NCI-H345 treated with DMSO at 0.1 percent for 48 hours (cell line): ENCODE results near the gene AADAC.
"Not testable (repeated sequence)": the region's sequence is repeated elsewhere in the genome, so short reads cannot be mapped to it uniquely, and the experiment has no call there.

Experiments used
- DNase-seq: peaks from one replicate; lab custom pipeline; 2025; ENCODE audit not compliant: unreplicated experiment; lab: John Stamatoyannopoulos, UW

The AADAC gene, protein sequence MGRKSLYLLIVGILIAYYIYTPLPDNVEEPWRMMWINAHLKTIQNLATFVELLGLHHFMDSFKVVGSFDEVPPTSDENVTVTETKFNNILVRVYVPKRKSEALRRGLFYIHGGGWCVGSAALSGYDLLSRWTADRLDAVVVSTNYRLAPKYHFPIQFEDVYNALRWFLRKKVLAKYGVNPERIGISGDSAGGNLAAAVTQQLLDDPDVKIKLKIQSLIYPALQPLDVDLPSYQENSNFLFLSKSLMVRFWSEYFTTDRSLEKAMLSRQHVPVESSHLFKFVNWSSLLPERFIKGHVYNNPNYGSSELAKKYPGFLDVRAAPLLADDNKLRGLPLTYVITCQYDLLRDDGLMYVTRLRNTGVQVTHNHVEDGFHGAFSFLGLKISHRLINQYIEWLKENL

DNA sequence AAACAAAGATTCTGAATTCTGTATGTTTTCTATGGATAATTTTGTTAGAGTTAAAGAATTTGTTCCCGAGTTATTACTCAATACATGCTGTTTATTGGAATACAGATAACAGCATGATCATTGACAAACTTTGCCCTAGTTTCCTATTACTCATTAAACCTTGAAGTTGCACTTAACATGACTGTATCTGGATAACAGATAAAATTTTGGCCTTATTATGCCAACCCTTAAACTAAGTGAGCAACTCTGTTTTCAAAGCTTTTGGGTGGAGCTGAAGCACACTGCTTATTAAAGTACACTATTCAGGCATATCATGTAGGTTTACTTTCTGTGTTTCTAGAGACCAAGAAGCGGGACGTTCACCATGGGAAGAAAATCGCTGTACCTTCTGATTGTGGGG is at the start of gene AADAC:
Gene AADAC (plus strand): TSS at position 318 of the 400 bp plus-strand sequence. CDS start 47 bp downstream, at position 365.
- DNase-seq: no peak

- not testable (repeated sequence) for DNase-seq
Measured at GRCh38 chr3:151764699-151765098, 49.2 kb upstream of the AADAC start.

DNA sequence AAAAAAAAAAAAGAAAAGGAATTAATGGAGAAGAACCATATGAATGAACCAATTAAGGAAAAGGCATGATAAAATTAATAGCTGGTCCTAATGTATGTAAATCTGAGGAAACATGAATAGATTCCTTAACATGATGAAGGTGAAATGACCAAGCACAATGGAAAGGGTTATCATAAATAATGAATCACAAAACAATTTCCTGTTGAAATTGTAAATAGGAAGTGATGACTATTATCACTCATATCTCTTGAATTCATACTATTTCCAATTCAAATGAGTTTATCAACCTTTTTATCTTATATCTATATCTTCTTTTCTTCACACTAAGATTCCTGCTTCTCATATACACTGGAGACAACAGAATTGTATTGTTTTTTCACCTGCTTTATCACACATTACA is 48.2 kb upstream of the AADAC start:
- no peak for DNase-seq

GRCh38 chr3:151766454-151766853 is 47.5 kb upstream of the AADAC start:
- no peak for DNase-seq

DNA sequence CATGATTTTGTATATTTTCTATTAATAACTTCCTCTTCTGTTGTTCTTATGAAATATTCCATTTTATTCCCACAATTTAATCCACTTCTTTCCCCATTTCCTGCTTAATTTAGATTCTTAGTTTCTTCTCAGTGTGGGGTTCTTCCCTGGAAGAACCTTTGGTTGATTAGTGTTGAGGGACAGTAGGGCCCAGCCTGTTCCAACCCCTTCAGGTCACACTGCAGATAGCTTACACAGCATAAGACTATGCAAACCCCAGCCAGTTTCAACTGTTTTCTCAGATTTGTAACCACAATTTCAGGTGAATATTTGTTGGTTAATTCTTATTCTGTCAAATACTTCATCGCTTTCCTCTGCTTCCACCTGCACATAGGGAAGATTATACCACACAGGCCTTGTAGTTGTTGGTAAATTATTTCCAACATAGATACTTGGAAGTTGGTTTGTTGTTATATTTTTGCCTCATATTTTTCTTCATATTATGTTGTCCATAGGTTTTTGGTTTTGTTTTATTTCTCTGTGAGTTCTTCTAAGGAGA is 45.5 kb upstream of the AADAC start:
- no peak for DNase-seq

- DNase-seq: no peak
Measured at GRCh38 chr3:151769175-151769574, 44.7 kb upstream of the AADAC start.

GRCh38 chr3:151770956-151771355 is 43.0 kb upstream of the AADAC start:
- DNase-seq: no peak

DNA sequence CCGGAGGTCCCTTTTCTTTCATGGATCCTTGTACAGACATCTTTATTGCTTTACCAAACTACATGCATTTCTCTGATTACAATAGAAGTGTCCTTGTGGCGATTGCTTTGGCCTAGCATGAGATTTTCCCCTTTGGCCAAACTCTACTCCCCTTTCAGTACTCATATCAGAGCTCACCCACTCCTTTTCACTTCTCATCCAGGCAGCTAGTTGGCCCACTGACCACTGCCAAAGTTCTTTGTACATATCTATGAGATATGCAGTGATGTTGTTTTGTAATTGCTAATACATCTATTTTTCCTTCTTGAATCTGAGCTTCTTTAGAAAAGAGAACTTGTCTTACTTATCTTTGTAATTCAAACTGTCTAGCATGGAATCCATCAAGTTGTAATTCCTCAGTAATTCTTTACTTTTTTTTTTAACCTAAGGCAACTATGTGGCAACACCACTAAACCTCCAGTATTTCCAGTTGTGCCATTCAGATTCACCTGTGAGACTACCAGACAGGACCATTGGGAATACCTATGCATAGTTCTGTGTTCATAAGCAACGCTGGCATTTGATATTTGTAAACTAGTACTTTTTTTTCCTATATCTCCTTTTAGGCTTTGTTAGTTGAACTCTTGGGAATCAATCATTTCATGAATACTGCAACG is 41.0 kb upstream of the AADAC start:
- DNase-seq: no peak

DNA sequence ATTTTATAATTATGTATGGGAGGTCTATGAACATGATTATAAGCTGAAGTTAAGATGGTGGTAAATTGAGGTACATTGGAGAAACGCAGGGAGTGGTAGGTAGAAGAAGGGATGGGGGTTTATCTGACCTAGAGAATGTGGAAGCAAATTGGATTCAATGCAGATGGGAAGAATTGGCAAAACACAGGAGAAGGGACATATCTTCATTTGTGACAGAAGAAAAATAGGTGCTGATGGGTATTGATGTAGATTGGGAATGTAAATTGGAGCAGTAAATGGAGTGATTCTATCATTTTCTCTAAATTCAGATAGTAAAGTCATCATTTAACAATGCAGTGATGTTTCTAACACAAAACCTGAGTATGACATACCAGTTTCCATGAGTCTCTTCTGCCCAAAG is 39.7 kb upstream of the AADAC start:
- DNase-seq: no peak

DNA sequence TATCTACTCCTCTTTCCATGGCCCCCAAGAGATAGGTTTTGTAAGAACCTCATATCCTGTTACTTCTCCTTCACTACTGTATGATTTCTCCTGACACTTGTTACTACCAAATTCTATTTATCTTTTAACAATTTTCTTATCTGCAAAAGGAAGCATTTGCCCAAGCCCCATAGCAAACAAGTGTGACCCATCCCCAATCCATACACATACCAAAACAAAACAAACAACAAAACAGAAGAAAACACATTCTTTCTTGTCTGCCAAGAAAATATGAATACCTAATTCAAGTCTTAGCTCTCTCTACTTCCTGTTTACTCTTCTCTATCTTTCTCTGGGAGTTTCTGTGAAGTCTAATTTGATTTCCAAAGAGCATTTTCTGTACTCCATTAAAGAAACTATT is 39.0 kb upstream of the AADAC start:
- no peak for DNase-seq

DNA sequence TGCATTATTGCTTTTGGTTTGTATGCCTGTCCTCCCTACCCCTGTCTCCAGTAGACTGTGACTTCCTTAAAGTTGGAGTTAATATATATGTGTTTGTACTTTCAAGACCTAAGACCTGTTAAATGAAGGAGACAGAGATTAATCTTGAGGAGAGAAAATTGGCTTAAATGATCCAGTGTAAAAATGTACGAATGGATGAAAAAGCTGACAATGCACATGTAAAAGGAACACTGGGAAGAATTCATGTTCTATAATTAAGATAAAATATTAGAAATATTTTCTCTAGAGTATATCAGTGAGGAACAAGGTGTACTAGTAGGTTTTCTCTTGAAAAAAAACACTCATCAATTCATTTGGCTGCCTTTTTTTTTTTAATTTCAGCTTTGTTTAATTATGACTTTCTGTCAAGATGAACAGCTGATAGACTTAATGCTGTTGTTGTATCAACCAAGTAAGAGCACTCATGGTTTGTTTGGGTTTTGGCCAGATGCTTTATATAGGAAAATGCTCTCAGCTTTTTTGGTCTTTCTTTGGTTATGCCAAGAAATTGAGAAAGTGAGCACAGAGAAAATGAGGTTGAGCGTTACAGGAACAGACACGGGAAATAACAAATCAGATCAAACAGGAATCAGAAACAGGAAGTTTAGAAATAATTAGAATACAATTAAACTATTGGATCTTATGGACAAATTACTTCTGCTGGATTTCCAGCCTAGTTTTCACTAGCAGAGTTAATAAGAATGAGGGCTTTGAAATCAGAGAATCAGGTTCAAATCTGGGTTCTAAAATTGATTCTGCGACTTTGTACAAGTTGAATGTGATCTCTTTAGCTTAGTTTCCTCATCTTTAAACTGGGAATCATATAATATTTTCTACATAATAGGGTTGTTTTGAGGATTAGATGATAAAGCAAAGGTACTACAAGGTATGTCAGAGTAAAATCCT is 38.3 kb upstream of the AADAC start:
- no peak for DNase-seq

DNA sequence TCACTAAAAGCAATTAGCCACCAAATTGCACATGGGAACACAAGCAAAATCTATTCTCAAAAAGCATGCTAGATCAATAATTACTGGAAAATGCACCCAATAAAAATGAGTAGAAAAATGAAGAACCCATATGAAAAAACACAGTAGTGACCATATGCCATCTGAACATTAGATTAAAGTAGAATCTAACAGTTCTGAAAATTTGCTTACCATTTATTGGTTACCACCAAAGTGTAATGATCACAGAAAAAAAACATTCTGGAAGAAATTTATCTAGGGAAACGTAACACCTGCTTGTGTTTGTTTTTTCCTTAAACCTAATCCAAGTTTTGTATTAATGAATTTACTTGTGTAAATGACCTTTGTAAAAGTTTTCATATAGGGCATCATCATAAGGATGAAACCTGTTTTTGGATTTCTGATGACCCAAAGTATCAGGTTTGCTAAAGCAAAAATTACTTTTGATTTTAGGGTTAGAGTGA is 37.6 kb upstream of the AADAC start:
- DNase-seq: no peak

- no peak for DNase-seq
Measured at GRCh38 chr3:151777880-151778279, 36.0 kb upstream of the AADAC start.

GRCh38 chr3:151787626-151788025 is 26.3 kb upstream of the AADAC start:
- DNase-seq: no peak

GRCh38 chr3:151788401-151788800 is 25.5 kb upstream of the AADAC start:
- no peak for DNase-seq

DNA sequence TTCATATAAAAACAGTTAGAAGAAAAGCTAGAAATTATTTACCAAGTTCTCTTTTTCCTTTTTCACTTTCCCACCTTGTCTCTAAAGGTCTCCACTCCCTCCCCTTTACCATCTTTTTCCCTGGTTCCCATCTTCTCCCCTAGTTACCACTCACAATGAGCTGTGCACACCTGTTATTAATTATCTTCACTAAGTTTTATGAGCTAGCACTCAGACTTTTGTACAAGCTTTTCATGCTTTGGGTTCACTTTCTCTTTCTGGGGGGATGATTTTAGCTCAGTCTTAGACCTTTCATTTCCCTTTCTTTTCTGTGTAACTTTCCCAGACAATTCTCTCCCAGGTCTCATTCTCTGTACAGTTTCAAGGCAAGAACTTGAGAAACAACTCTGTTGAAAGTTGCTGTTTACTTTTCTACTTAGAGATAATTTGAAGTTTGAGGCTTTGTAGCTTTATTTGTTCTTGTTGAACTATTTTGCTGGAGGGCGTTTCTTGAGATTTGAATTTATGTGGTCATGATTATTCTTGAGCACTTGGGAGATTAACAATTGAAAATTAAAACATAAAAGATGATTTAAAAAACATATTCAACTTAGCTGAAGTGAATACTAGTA is 24.0 kb upstream of the AADAC start:
- no peak for DNase-seq

- DNase-seq: not testable (repeated sequence)
Measured at GRCh38 chr3:151790763-151791162, 23.2 kb upstream of the AADAC start.

DNA sequence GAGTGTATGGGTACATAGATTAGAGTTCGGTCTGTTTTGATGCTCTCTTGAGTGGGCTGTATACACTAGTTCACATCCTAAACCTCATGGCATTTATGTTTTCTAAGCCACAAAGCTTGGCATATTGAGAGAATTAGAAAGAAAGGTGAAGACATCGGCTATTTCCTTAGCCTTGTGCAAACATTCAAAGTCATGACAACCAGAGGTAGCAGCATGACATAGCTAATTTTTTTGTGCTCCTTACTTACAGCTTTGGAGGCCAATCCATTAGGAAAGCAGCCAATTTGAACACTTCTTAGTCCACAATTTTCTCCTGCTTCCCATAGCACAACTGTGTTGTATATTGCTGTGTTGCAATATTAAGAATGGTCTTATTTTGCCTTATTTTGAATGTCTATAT is 21.5 kb upstream of the AADAC start:
- no peak for DNase-seq

DNA sequence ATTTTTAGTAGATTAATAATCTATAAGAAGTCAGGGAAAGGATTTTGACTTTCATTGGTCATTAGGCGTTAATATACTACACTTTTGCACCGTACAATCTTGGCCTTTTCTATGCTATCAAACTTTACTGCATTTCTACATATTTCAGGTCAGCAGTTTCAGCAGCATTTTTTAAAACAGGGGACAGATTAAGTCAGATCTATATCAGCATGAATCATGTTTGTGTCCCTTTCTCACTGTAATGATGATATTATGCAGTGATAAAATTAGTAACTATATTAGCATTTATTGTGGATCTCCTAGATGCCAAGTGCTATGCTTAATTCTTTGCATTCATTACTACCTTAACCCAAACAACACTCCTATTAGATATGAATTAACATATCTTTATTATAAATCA is 20.3 kb upstream of the AADAC start:
- DNase-seq: no peak

- DNase-seq: no peak
Measured at GRCh38 chr3:151794080-151794479, 19.8 kb upstream of the AADAC start.

DNA sequence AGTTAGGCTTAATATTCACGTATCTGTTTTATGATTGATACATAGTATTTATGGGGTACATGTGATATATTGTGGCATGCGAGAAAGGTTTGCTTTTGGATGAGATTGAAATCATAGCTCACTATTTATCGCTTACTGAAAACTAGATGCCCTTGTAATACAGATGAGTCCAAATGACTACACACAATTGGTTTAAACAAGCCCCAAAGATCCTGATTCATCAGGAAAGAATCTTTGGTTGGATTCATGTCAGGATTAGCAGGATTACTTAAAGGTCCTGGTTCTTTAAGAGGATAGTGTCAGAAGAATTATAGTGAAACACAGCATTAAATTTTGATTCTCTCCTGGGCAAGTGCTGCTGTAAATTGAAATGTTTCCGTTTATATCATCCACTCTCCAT is 18.6 kb upstream of the AADAC start:
- DNase-seq: no peak
